DMS114 treated with DMSO at 0.1 percent for 48 hours (cell line): Measurements from ENCODE around the gene TMEM207.

Experiments
- DNase-seq: peaks from one replicate; lab custom pipeline; 2025; ENCODE audit not compliant: unreplicated experiment; lab: John Stamatoyannopoulos, UW

TMEM207 gene

GRCh38 chr3:190444576-190445145 is 5.0 kb downstream of the TMEM207 start:
- no peak for DNase-seq

- DNase-seq = no peak
Measured at GRCh38 chr3:190444006-190444405, 5.7 kb downstream of the TMEM207 start.

- DNase-seq = peak; percentile 7
Measured at GRCh38 chr3:190443257-190443656, 6.4 kb downstream of the TMEM207 start.

- DNase-seq = no peak
Measured at GRCh38 chr3:190442240-190442639, 7.5 kb downstream of the TMEM207 start.

GRCh38 chr3:190436331-190436730 is 13.4 kb downstream of the TMEM207 start:
- no peak for DNase-seq

GRCh38 chr3:190435618-190436017 is 14.1 kb downstream of the TMEM207 start:
- no peak for DNase-seq

GRCh38 chr3:190433626-190434025 is 16.1 kb downstream of the TMEM207 start:
- DNase-seq = no peak

DNA sequence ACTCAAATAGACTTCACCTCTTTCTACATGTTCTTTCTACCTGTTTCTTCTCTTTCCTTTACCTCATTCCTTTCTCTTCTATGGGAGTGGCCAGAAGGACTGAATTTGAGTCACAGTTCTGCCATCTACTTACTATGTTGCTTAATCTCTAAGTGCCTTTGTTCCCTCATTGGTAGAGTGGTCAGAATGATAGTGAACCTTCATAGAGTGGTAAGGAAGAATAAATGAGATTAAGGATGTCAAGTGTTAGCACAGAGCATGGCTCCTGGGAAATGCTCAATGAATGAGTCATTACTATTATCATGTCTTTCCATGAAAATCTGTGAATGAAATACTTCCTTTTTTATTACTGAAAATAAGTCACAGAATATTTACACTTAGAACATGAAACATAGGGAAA is 17.5 kb downstream of the TMEM207 start:
- no peak for DNase-seq

DNA sequence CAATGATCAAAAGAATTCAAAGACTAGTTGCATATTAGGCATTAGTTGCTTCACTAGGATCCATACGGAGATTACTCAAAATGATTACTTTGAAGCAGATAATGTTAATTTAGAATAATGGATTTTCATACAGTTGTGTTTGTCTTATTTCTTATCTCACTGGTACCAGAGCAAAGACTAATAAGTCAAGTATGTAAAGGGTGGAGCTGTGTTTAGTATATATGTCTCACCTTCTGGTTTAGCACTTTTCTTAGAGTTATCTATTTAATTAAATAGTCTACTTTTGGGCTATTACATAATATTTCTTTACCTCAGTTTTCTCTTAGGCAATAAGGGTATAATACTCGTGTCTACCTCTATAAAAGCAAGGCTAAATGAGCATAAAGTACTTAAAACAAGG is 18.8 kb downstream of the TMEM207 start:
- DNase-seq = no peak

DNA sequence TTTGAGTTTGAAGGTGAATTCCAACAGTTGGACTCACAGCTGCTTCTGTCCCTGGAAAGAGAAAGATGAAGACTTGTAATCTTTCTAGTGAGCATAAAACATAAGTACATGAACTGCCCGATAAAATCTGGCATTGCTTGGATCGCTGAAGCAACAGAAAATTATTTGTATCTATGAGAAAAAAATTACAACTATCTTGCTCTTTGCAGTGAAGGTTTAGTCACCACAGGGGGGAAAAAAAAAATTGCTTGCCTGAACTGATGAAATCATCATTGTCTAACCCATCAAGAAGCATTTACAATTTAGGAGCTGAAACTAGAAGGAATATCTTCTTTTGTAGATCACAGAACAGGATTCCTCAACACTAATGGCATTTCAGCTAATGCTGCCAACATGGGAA is 20.0 kb downstream of the TMEM207 start:
- DNase-seq = no peak

DNA sequence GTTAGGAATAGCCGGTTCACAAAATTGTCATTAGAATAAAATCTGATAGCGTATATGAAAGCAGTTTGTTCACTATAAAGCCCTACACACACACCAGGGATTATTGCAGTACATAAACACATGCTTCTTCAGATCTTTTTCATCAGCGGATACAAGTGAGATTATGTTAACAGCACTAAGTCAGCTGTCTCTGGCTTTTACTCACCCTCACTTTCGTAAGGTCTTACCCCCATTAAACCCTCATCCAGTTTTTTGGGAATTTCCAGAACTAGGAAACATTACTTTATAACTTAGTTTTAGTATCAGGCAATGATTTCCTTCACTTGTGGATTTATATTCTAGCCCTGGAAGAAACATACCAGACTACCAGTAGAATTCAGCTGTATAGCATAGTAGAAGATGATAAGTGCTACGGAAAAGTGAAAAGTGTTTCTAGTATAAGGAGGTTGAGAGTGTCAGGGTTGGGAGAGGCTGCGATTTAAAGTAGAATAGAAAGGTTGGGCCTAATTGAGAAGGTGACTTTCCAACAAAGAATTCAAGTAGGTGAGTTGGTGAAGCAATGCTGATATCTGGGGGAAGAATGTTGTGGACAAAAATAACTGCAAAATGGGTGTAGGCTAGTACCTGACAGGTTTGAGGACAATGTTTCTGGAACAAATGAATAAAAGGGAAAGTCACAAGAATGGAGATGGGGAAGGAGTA is 22.7 kb downstream of the TMEM207 start:
- no peak for DNase-seq

DNA sequence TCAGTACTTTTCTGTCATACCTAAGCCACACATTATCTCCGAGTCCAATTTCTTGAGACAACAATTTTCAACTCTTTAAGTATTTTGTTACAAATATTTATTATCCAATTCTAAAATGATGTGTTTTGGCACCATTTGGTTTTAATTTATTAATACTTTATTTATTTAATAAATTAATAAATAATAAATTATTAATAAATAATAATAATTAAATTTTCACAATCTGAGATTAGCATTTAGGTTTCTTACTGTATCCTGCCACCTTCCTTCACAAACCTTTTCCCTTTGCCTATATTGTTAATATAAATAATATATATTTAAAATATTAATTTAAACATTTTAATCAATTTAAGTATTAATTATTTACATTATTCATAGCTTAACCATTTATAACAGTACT is 23.9 kb downstream of the TMEM207 start:
- no peak for DNase-seq

GRCh38 chr3:190424478-190425439 is 24.9 kb downstream of the TMEM207 start:
- peak; percentile 52 for DNase-seq

GRCh38 chr3:190424108-190424477 is 25.6 kb downstream of the TMEM207 start:
- no peak for DNase-seq

DNA sequence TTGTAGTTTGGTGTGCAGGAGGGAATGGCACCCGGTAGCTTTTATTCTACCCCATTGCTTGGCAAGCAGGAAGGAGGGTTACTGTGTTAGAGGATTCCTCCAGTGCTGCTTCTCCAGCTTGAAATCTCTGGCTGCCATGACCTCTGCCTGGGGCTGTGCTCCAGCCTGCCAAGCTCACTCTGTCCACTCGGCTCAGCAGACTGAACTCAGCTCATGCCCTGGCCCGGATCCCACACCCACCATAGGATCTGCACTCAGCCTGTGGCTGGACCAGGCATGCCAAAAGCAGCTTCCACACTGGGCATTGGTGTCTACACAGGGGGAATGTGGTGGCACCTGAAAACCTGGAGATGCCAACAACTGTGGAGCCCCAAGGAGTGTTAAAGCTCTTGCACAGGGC is 35.4 kb downstream of the TMEM207 start:
- DNase-seq = no peak

DNA sequence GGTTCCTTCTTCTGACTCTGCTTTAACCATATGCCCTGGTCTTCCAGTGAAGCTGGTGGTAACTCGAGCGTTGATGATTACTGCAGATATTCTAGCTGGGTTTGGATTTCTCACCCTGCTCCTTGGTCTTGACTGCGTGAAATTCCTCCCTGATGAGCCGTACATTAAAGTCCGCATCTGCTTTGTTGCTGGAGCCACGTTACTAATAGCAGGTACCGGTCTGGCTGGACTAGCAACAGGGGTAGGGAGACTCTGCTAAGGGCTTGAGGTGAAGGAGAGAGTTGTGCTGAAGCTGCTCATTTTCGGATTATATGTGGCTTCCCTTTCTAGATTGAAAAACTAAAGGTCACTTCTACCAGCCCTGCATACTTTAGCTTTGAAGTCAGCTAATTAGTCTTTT is 45.0 kb downstream of the TMEM207 start:
- no peak for DNase-seq

GRCh38 chr3:190401963-190402362 is 47.7 kb downstream of the TMEM207 start:
- no peak for DNase-seq

GRCh38 chr3:190399677-190400076 is 50.0 kb downstream of the TMEM207 start:
- no peak for DNase-seq

- no peak for DNase-seq
Measured at GRCh38 chr3:190397889-190398288, 51.8 kb downstream of the TMEM207 start.

- DNase-seq = no peak
Measured at GRCh38 chr3:190396001-190396400, 53.7 kb downstream of the TMEM207 start.

- DNase-seq = no peak
Measured at GRCh38 chr3:190388703-190389102, 61.0 kb downstream of the TMEM207 start.
